ENCODE data around the gene COQ8A.

The COQ8A gene

GRCh38 chr1:226974544-226975258 lies 34.6 kb downstream of the COQ8A start:
- no peak for FAIRE-seq

- FAIRE-seq = no peak
Observed at GRCh38 chr1:226975259-226976250, 35.5 kb downstream of the COQ8A start.

DNA sequence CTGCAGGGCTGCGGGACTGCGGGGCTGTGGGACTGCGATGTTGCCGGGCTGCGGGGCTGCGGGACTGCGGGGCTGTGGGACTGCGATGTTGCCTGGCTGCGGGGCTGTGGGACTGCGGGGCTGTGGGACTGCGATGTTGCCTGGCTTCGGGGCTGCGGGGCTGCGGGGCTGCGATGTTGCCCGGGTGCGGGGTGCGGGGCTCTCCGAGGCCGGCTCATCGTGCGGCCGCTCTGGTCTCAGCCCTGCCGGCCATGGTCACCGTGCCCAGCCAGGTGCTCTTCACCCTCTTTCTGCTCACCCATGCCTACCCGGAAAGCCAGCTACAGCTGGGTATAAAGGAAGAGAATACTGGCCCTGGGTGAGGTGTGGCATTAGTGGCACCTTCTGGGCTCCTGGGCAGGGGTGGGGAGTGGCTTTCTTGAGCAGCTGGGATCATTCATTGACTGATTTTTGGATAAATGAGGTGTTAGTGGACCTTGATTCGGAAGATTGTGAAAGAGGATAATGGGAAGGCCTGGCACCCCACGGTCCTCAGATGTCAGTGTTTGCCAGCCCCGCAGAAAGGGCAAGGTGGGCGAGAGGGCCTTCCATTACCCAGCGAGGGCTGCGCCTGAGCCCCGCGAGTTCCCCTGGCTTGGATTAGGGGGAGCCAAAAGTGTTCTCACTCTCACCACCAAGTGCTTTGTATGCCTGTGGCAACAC lies 36.3 kb downstream of the COQ8A start:
- FAIRE-seq = no peak

GRCh38 chr1:226976978-226977642 lies 37.0 kb downstream of the COQ8A start:
- FAIRE-seq = no peak

GRCh38 chr1:226977643-226978431 lies 37.7 kb downstream of the COQ8A start:
- FAIRE-seq = no peak

GRCh38 chr1:226978432-226979114 lies 38.5 kb downstream of the COQ8A start:
- no peak for FAIRE-seq

DNA sequence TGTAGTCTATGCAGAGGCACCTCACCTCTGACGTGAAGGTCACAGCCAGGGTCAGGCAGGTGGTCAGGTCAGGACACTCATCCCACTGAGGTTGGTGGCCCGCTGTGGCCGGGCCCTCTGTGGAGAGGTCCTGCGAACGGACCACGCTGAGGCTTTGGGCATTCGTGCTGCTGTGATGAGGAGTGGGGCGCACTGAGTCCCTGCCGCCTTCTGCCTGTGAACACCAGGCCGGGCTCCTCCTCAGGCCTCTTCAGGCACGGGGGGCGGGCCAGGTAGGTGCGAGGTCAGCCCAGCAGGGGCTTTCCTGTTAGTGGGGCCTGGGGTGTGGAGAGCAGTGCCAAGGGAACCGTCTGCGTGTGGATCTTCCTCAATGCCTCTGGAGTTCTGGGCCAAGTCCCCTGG lies 39.0 kb downstream of the COQ8A start:
- FAIRE-seq = no peak

GRCh38 chr1:226979517-226980121 lies 39.5 kb downstream of the COQ8A start:
- FAIRE-seq = no peak

- no peak for FAIRE-seq
Observed at GRCh38 chr1:226980122-226980560, 40.0 kb downstream of the COQ8A start.

DNA sequence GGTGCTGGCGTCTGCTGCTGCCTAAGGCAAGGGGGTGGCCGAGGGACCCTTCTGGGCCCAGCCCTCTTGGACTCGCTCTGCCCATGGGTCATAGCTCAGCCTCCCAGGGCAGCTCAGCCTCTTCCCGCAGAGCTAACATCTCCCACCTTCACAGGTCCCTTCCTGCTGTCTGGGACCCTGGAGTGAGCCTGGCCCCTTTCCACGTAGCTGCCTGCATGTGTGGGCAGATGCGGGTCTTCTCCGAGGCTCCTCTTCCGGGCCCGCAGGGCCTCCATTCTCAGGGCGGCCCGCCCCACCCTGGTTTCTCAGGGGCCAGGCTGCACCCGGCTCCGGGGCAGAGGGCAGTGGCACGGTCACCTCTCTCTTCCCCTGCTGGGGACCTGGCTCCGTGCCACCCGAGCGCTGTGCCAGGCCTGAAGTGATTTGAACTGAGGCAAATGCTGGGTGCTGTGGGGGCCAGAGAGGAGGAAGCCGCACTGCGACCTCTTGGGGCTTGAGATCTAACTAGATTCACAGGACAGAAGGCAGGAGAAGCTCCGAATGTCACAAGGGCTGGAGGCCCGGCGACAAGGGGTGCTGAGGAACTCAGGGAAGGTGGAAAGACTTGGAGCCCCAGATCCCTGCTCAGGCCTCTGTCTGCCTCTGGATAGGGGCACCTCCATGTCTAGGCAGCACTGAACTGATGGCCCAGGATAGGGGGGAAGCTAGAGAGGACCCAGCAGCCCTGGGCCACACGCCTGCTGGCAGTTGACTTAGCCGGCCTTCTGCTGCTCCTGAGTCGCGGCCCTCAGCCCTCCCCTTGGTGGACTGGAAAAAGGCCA lies 40.7 kb downstream of the COQ8A start:
- no peak for FAIRE-seq

DNA sequence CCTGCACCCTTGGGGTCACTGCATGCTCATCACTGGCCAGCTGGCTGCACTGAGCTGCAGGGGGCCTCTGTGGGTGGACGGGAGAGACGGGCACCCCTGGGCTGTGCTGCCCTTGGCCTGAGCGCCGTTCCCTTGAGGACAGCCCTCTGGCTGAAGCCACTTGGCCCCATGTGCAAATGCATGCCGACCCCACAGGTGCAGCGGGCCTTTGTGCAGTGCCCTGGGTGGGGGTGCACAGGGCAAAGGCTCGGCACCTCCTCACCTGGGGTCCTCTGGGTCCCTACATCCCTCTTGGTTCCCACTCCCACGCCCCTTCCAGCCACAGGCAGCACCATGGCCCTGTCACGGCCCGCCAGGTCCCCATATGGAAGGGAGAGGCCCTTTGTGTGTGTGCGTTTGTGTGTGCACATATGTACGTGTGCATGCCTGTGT lies 41.3 kb downstream of the COQ8A start:
- FAIRE-seq = no peak

DNA sequence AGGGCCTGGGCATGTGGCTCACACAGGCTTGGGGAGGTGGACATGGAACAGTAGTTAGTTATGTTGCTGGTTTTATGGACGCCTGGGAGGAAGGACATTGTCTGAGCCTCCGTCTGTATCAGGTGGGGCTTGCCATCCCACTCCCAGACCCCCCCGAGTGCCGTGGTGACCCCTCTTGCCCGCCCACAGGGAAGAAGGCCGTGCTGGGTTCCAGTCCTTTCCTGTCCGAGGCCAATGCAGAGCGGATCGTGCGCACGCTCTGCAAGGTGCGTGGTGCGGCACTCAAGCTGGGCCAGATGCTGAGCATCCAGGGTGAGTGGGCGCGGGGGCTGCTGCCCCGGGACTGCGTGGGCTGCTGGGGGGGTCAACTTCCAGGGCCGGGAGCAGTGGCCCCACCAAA lies 41.7 kb downstream of the COQ8A start:
- FAIRE-seq = no peak

DNA sequence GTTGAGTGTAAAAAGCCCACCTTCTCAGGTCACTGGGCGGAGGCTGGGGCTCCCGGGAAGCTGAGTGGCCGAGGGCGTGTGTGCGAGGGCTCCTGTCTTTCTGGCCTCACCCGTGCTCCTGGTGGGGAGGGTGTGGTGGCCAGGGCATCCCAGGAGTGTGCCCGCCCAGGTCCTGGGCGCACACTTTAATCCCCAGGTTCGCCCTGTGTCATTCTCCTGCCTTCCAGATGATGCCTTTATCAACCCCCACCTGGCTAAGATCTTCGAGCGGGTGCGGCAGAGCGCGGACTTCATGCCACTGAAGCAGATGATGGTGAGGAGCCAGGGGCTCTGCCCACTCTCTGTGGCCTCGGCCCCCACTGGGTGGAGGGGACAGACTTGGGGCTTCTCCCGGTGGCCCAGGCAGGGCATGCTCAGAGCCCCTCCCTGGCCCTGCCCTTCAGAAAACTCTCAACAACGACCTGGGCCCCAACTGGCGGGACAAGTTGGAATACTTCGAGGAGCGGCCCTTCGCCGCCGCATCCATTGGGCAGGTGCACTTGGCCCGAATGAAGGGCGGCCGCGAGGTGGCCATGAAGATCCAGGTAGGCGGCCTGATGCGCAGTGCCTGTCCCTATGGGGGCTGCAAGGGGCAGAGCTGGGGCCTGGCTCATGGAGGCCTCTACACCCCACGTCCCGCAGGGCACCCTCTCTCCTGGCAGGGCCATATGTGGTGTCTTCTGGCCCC lies 42.5 kb downstream of the COQ8A start:
- no peak for FAIRE-seq

GRCh38 chr1:226983247-226983991 lies 43.3 kb downstream of the COQ8A start:
- no peak for FAIRE-seq

DNA sequence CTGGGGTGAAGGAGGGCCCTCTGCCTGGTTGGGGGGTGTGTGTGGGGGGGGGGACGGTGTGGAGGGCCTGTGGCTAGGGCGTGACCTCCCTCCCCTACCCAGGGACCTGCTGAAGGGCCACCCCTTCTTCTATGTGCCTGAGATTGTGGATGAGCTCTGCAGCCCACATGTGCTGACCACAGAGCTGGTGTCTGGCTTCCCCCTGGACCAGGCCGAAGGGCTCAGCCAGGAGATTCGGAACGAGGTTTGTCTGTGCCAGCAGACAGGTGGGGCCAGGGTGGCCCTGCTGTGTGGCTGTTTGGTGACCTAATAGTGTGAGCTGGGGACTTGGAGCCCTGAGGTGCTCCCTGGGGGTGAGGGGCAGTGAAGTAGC lies 43.9 kb downstream of the COQ8A start:
- FAIRE-seq = no peak

DNA sequence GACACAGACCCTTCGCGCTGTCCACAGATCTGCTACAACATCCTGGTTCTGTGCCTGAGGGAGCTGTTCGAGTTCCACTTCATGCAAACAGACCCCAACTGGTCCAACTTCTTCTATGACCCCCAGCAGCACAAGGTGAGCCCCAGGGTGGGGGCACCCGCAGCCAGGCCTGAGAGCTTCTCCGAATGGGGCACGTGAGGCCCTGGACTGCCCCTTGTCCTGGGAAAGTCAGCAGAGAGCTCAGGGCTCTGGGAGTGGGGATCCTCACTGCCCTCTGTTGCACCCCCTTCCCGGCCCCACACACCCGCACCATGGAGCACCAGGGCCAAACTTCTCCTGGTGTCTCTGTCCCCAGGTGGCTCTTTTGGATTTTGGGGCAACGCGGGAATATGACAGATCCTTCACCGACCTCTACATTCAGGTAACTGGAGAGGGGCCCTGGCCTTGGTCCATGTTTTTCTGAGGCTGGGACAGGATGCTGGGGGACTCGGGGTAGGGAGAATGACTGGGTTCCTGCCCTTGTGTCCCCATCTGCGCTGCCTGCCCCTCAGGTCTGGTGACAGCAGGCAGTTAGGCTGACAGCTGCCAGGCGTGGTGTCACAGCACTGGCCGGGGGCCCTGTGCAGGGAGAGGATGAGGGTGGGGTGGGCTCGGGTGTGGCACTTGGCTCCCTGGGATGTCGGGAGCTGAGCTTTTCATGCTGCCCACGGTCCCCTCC lies 44.6 kb downstream of the COQ8A start:
- no peak for FAIRE-seq

DNA sequence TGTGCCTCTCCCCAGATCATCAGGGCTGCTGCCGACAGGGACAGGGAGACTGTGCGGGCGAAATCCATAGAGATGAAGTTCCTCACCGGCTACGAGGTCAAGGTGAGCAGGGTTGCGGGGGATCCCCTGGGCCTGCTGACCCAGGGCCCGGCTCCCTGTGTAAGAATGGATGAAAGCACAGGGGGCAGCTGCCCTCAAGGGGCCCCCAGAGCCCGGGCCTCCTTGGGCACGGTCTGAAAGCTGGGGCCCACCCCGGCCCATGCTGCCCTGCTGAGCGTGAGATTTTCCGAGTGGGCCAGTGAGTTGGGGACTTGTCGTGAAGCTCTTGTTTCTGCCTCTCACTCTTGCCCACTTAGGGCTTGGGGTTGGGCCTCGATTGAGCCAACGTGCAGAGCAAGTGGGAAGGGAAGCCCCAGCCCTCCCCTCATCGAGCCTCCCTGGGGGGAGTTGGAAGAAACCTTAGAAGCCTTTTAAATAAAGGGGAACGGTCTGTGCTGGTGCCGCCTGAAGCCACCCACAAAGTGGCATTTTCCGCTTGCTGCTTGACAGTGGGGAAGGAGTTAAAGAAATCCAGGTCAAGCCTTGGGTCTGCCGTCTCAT lies 45.2 kb downstream of the COQ8A start:
- no peak for FAIRE-seq
